ENCODE measurements around the gene ATP8B2. TPM values are rescaled to one million over a fixed set of nuclear protein-coding genes. Genes with fewer than 3 reads are reported as not detected.
"Not testable (repeated sequence)": the region's sequence is repeated elsewhere in the genome, so short reads cannot be mapped to it uniquely, and the experiment has no call there.

The ATP8B2 gene
- 10 to 100 TPM; 28.2 to 28.7 TPM for total RNA-seq

DNA sequence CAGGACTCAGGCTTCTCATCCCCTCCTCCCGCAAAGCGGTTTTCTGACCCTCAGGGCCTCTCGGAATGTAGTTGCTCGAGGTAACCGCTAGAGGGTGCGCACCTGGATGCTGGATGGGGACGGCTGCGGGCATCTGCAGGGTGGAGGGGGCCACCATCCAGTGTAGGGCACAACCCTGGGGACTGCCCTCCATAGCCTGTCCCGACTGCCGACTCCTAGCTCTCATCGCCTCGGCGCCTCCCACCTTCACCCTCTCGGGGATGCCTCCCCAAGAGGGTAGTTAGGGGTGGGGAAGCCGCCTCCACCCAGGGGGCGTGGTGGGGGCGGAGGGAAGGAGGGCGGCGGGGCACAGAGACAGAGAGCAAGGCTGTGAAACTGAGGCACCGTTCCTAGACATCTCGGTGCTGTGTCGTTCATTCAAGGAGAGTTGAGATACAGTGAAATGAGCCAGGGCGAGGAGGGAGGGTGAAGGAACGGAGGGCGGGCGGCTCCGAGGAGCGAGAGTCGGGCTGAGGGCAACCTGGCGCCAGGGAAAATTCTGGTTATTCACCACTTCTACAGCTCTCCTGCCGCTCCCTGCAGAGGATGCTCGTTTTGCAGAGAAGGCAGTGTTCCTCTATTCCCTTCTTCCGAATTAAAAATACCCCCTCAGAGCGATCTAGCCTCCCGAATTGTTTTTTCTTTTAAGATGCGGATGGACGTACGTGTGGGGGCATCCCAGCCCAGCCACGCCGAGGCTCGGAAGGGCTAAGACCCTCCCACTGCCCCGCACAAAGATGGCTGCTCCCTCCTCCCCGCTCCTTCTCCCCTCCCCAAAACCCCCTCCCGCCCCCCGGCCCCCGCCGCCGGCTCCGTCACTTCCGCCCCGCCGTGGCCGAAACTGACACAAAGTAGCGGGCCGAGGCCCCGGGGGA, at the start of gene ATP8B2:
Gene ATP8B2, plus strand, starts transcription at position 857 of the 914 bp plus-strand sequence. CDS start 2,617 bp downstream, outside the sequence.
- peak within 1 kb of the TSS; percentile 94 for H3K27ac Mint-ChIP-seq
- H3K4me1 Mint-ChIP-seq (ENCODE audit: low read depth): peaks cover 37% of the 10 kb centered on the region
- peaks cover 3% of the 10 kb centered on the region for H3K36me3 Mint-ChIP-seq (ENCODE audit: low read depth)
- H3K27me3 Mint-ChIP-seq (ENCODE audit: low read depth): no peaks in the 10 kb centered on the region
- peak; percentile 90 for DNase-seq
- H3K4me3 Mint-ChIP-seq: peak within 1 kb of the TSS; percentile 98
- intact Hi-C loops (cut with micrococcal nuclease): loop anchor here (1.0 to 10.0 kb wide), 7 partner anchors 20 to 680 kb away; partner anchors contain the start of genes ADAR, HAX1, PMVK and RPS27
- CTCF ChIA-PET: interaction anchor here (0.6 to 14.4 kb wide), 15 partner anchors 11 to 671 kb away, joined by 3 to 234 read pairs (median 3); no protein-coding TSS in a partner anchor
- H3K9me3 Mint-ChIP-seq: no peaks in the 10 kb centered on the region

- Mint-ChIP-seq H3K27ac (no peak overlapping the region), H3K9me3 (no peaks in the 10 kb centered on the region), H3K4me3 (no peak overlapping the region), H3K36me3 (ENCODE audit: low read depth) (peaks cover 26% of the 10 kb centered on the region), H3K27me3 (ENCODE audit: low read depth) (no peaks in the 10 kb centered on the region), H3K4me1 (ENCODE audit: low read depth) (peaks cover 26% of the 10 kb centered on the region)
- CTCF ChIA-PET: interaction anchor here (0.6 to 1.3 kb wide), 4 partner anchors 29 to 202 kb away, joined by 3 to 11 read pairs (median 4); no protein-coding TSS in a partner anchor
- DNase-seq: peak; percentile 55
- intact Hi-C loops (cut with micrococcal nuclease): no loop called here
Observed at GRCh38 chr1:154276797-154277196, 48.5 kb upstream of the ATP8B2 start.

GRCh38 chr1:154287591-154287990, 37.7 kb upstream of the ATP8B2 start:
- H3K27me3 Mint-ChIP-seq (ENCODE audit: low read depth); H3K9me3 Mint-ChIP-seq: not testable (repeated sequence)

GRCh38 chr1:154288661-154289060, 36.7 kb upstream of the ATP8B2 start:
- H3K4me3 Mint-ChIP-seq: no peak overlapping the region
- no peaks in the 10 kb centered on the region for H3K36me3 Mint-ChIP-seq (ENCODE audit: low read depth)
- DNase-seq: no peak
- CTCF ChIA-PET: interaction anchor here (1.2 kb wide), 1 partner anchor 10 kb away, joined by 5 read pairs; no protein-coding TSS in a partner anchor
- no peaks in the 10 kb centered on the region for H3K27me3 Mint-ChIP-seq (ENCODE audit: low read depth)
- H3K9me3 Mint-ChIP-seq: peaks cover 6% of the 10 kb centered on the region
- H3K27ac Mint-ChIP-seq: no peak overlapping the region
- intact Hi-C loops (cut with micrococcal nuclease): no loop called here
- H3K4me1 Mint-ChIP-seq (ENCODE audit: low read depth): no peaks in the 10 kb centered on the region

More at GRCh38 chr1:154287591-154287990, 37.7 kb upstream of the ATP8B2 start:
- DNase-seq; H3K27ac Mint-ChIP-seq; intact Hi-C loops (cut with micrococcal nuclease); H3K4me1 Mint-ChIP-seq (ENCODE audit: low read depth); CTCF ChIA-PET; H3K4me3 Mint-ChIP-seq; H3K36me3 Mint-ChIP-seq (ENCODE audit: low read depth): not testable (repeated sequence)

- no peak for DNase-seq
- intact Hi-C loops (cut with micrococcal nuclease): no loop called here
- Mint-ChIP-seq H3K27me3 (ENCODE audit: low read depth) (no peaks in the 10 kb centered on the region), H3K9me3 (peaks cover 14% of the 10 kb centered on the region), H3K4me3 (no peak overlapping the region), H3K36me3 (ENCODE audit: low read depth) (peaks cover 6% of the 10 kb centered on the region), H3K27ac (no peak overlapping the region), H3K4me1 (ENCODE audit: low read depth) (no peaks in the 10 kb centered on the region)
- CTCF ChIA-PET: interaction anchor here (0.6 to 1.3 kb wide), 3 partner anchors 33 to 269 kb away, joined by 3 to 5 read pairs (median 3); no protein-coding TSS in a partner anchor
Observed at GRCh38 chr1:154290921-154291320, 34.4 kb upstream of the ATP8B2 start.

- Mint-ChIP-seq H3K27me3 (ENCODE audit: low read depth) (no peaks in the 10 kb centered on the region), H3K4me1 (ENCODE audit: low read depth) (no peaks in the 10 kb centered on the region), H3K9me3 (peaks cover 13% of the 10 kb centered on the region), H3K4me3 (no peak overlapping the region), H3K36me3 (ENCODE audit: low read depth) (peaks cover 6% of the 10 kb centered on the region), H3K27ac (no peak overlapping the region)
- no peak for DNase-seq
- CTCF ChIA-PET: interaction anchor here (1.1 to 1.3 kb wide), 2 partner anchors 22 to 29 kb away, joined by 3 read pairs; no protein-coding TSS in a partner anchor
- intact Hi-C loops (cut with micrococcal nuclease): no loop called here
Observed at GRCh38 chr1:154295408-154296235, 29.7 kb upstream of the ATP8B2 start.

- H3K27me3 Mint-ChIP-seq (ENCODE audit: low read depth): no peaks in the 10 kb centered on the region
- intact Hi-C loops (cut with micrococcal nuclease): no loop called here
- CTCF ChIA-PET: no interaction called here
- H3K9me3 Mint-ChIP-seq: no peaks in the 10 kb centered on the region
- H3K27ac Mint-ChIP-seq: no peak overlapping the region
- H3K4me1 Mint-ChIP-seq (ENCODE audit: low read depth): peaks cover 9% of the 10 kb centered on the region
- H3K4me3 Mint-ChIP-seq: no peak overlapping the region
- DNase-seq: no peak
- H3K36me3 Mint-ChIP-seq (ENCODE audit: low read depth): no peaks in the 10 kb centered on the region
Observed at GRCh38 chr1:154301582-154301981, 23.7 kb upstream of the ATP8B2 start.

- Mint-ChIP-seq H3K4me3 (no peak overlapping the region), H3K27ac (no peak overlapping the region), H3K4me1 (ENCODE audit: low read depth) (peaks cover 15% of the 10 kb centered on the region), H3K9me3 (peaks cover 4% of the 10 kb centered on the region), H3K27me3 (ENCODE audit: low read depth) (no peaks in the 10 kb centered on the region), H3K36me3 (ENCODE audit: low read depth) (no peaks in the 10 kb centered on the region)
- intact Hi-C loops (cut with micrococcal nuclease): loop anchor here (1.0 to 2.0 kb wide), 2 partner anchors 20 to 194 kb away; partner anchors contain the start of gene ATP8B2
- DNase-seq: peak; percentile 74
- CTCF ChIA-PET: interaction anchor here (0.6 to 0.7 kb wide), 2 partner anchors 18 to 272 kb away, joined by 3 read pairs; no protein-coding TSS in a partner anchor
Observed at GRCh38 chr1:154304664-154305337, 20.5 kb upstream of the ATP8B2 start.

DNA sequence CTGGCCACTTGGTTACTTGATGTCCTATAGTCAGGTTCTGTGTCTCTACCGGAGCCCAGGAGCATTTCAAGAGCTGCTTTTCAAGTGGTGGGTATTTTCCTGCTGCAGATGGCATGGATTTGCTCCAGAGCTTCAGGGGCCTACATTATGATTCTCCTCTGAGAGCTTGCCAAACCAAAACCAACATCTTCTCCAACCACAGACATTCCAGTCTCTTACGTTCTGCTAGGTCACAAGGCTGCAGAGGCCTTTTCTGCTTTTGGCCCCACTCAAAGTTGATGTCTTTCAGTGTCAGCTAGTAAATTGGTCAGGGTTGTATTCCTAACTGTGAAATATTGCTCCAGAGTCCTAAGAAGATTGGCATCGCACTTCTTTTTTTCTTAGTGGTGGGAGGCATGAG, 19.2 kb upstream of the ATP8B2 start:
- Mint-ChIP-seq H3K4me3 (no peak overlapping the region), H3K36me3 (ENCODE audit: low read depth) (no peaks in the 10 kb centered on the region), H3K9me3 (peaks cover 4% of the 10 kb centered on the region), H3K27me3 (ENCODE audit: low read depth) (no peaks in the 10 kb centered on the region), H3K27ac (no peak overlapping the region), H3K4me1 (ENCODE audit: low read depth) (peaks cover 15% of the 10 kb centered on the region)
- intact Hi-C loops (cut with micrococcal nuclease): no loop called here
- no peak for DNase-seq
- CTCF ChIA-PET: interaction anchor here (0.9 to 2.6 kb wide), 3 partner anchors 19 to 29 kb away, joined by 3 to 8 read pairs (median 3); no protein-coding TSS in a partner anchor

GRCh38 chr1:154307670-154308270, 17.6 kb upstream of the ATP8B2 start:
- DNase-seq; H3K9me3 Mint-ChIP-seq; H3K4me3 Mint-ChIP-seq; H3K27me3 Mint-ChIP-seq (ENCODE audit: low read depth); H3K36me3 Mint-ChIP-seq (ENCODE audit: low read depth); H3K27ac Mint-ChIP-seq; intact Hi-C loops (cut with micrococcal nuclease): not testable (repeated sequence)
- H3K4me1 Mint-ChIP-seq (ENCODE audit: low read depth): peaks cover 15% of the 10 kb centered on the region
- CTCF ChIA-PET: interaction anchor here (2.6 kb wide), 1 partner anchor 28 kb away, joined by 8 read pairs; no protein-coding TSS in a partner anchor

DNA sequence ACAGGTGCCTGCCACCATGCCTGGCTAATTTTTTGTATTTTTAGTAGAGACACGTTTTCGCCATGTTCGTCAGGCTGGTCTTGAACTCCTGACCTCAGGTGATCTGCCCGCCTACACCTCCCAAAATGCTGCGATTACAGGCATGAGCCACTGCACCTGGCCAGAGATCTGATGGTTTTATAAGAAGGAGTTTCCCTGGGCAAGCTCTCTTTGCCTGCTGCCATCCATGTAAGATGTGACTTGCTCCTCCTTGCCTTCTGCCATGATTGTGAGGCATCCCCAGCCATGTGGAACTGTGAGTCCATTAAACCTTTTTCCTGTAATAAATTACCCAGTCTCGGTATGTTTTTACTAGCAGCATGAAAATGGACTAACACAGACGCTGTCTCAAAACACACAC, 16.2 kb upstream of the ATP8B2 start:
- intact Hi-C loops (cut with micrococcal nuclease); H3K9me3 Mint-ChIP-seq; H3K4me3 Mint-ChIP-seq; H3K27ac Mint-ChIP-seq; DNase-seq; H3K27me3 Mint-ChIP-seq (ENCODE audit: low read depth); CTCF ChIA-PET; H3K36me3 Mint-ChIP-seq (ENCODE audit: low read depth): not testable (repeated sequence)
- H3K4me1 Mint-ChIP-seq (ENCODE audit: low read depth): peaks cover 15% of the 10 kb centered on the region
